Astrocyte of the spinal cord (primary cell): ENCODE results near the gene PBX4.

Source experiments
- DNase-seq: peaks from one replicate; pipeline ENCODE4 v3.0.0; 2011; ENCODE audit warnings: low read depth, low spot score
- H3K4me3 ChIP-seq: 2 replicates; pipeline ENCODE4 v1.5.1; 2011; ENCODE audit warnings: low read depth, mild to moderate bottlenecking, low read length, moderate library complexity
- in situ Hi-C: cut with HindIII; loops from 2 replicates; pipeline ENCODE4 v1.10.0; 2017; ENCODE audit warnings: low sequenced_read_pairs
- TF ChIP-seq, protein P1 (sequence below): IDR thresholded peaks from 2 replicates; pipeline ENCODE4 v1.5.1; 2012; ENCODE audit warnings: low read depth, mild to moderate bottlenecking, low read length, inconsistent platforms

PBX4 gene

GRCh38 chr19:19661141-19661674 lies 42.7 kb upstream of the PBX4 start:
- in situ Hi-C loops: no loop called here
- TF ChIP-seq, protein P1, sequence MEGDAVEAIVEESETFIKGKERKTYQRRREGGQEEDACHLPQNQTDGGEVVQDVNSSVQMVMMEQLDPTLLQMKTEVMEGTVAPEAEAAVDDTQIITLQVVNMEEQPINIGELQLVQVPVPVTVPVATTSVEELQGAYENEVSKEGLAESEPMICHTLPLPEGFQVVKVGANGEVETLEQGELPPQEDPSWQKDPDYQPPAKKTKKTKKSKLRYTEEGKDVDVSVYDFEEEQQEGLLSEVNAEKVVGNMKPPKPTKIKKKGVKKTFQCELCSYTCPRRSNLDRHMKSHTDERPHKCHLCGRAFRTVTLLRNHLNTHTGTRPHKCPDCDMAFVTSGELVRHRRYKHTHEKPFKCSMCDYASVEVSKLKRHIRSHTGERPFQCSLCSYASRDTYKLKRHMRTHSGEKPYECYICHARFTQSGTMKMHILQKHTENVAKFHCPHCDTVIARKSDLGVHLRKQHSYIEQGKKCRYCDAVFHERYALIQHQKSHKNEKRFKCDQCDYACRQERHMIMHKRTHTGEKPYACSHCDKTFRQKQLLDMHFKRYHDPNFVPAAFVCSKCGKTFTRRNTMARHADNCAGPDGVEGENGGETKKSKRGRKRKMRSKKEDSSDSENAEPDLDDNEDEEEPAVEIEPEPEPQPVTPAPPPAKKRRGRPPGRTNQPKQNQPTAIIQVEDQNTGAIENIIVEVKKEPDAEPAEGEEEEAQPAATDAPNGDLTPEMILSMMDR: no peak
- no peak overlapping the region for H3K4me3 ChIP-seq
- no peak for DNase-seq

- H3K4me3 ChIP-seq: no peak overlapping the region
- in situ Hi-C loops: no loop called here
- TF ChIP-seq, protein P1: no peak
- DNase-seq: no peak
Measured at GRCh38 chr19:19659646-19660245, 41.3 kb upstream of the PBX4 start.

GRCh38 chr19:19657397-19657783 lies 38.9 kb upstream of the PBX4 start:
- TF ChIP-seq, protein P1: no peak
- DNase-seq: no peak
- H3K4me3 ChIP-seq: no peak overlapping the region
- in situ Hi-C loops: no loop called here

GRCh38 chr19:19656451-19657396 lies 38.2 kb upstream of the PBX4 start:
- H3K4me3 ChIP-seq: no peak overlapping the region
- TF ChIP-seq, protein P1: no peak
- in situ Hi-C loops: no loop called here

GRCh38 chr19:19655641-19656343 lies 37.3 kb upstream of the PBX4 start:
- in situ Hi-C loops: no loop called here
- TF ChIP-seq, protein P1: no peak

More at GRCh38 chr19:19656451-19657396, 38.2 kb upstream of the PBX4 start:
- no peak for DNase-seq

DNA sequence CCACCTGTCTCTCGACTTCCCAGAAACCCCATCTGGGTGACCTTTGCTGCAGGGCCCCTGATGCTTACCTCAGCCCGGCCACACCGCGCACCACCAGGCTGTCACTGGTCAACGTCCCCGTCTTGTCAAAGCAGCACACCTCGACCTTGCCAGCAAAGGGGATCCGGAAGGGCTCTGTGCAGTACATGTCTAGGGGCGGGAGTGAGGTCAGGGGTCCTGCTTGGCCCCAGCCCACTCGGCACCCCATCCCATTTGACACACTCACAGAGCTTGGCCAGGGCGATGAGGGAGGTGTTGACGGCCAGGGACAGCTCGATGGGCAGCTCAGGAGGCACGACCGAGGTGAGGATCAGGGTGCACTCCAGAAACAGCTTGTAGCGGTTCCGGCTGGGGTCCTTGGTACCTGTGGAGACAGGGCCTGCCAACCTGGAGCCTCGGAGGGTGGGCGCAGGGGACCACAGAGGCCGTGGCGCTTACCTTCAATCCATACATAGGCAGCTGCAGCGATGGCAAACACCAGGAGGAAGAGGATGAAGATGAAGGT lies 36.6 kb upstream of the PBX4 start:
- no peak overlapping the region for H3K4me3 ChIP-seq
- no peak for DNase-seq
- TF ChIP-seq, protein P1: no peak
- in situ Hi-C loops: no loop called here

More at GRCh38 chr19:19655641-19656343, 37.3 kb upstream of the PBX4 start:
- DNase-seq: no peak
- H3K4me3 ChIP-seq: no peak overlapping the region
